KOPT-K1 (cell line): Measurements from ENCODE around the gene PCF11.
A peak's percentile ranks its signal among the peaks of the same experiment; 100 is the strongest.
"Not testable (repeated sequence)": the region's sequence is repeated elsewhere in the genome, so short reads cannot be mapped to it uniquely, and the experiment has no call there.

Experiments
- H3K27ac ChIP-seq: fragments of 200-600 bp; sonication (generic); 2 replicates; pipeline ENCODE4 v1.5.1; 2016; ENCODE audit warnings: antibody characterized with exemption, mild to moderate bottlenecking, low read depth, low read length; ENCODE audit not compliant: poor library complexity, severe bottlenecking
- H3K36me3 ChIP-seq: fragments of 200-600 bp; sonication (generic); 2 replicates; pipeline ENCODE4 v1.5.1; 2017; ENCODE audit warnings: antibody characterized with exemption, mild to moderate bottlenecking, low read length, moderate library complexity; ENCODE audit not compliant: insufficient read depth
- H3K9me3 ChIP-seq: fragments of 200-600 bp; sonication (generic); 2 replicates; pipeline ENCODE4 v1.5.1; 2017; ENCODE audit warnings: antibody characterized with exemption, low read length, mild to moderate bottlenecking; ENCODE audit not compliant: insufficient read depth, poor library complexity, severe bottlenecking

Gene PCF11

DNA sequence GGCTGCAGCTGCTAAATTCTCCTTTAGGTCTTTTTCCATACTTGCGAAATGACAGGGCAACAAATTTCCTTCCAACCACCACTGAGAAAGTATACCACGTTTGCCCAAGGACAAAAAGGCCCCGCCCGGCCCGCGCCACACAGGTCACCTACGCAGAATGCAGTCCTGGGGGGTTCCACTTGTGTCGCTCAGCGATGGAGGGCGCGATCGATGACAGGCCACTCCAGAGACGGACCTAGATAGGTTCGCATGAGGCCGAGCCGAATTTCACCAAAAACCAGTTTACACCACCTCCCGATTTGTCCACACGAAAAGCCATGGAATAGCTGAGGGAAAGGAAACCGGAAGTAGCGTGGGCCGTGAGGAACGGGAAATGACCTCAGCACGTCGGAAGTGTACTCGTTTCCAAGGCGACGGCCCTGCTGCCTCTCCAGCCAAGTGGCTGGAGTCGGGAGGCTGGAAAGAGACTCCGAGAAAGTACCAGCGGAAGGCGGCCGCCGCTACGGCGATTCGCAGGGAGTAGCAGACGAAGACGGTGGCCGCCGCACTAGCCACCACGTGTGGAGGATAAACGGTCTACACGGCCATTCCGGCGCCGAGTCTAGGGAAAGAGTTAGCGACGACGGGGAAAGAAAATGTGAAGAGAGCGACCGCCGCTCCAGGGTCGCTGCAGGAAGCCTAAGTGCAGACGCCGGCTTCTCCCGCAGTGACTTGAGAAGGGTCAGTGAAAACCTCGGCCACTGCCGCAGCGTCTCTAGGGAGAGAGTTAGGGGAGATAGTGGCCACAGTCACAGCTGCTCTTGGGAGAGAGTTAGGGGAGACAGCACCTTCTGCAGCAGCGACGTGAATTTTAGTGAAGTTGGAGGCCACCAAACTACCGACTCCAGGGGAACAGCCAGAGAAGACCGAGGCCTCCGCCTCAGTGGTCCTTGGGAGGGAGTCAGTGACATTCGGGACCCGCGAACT is 36.7 kb downstream of the PCF11 start, which contains the start of gene ANKRD42:
ANKRD42 (plus strand) TSS at position 398 of the 966 bp plus-strand sequence. CDS start 959 bp downstream, outside the sequence.
- H3K9me3 ChIP-seq, result no peaks in the 10 kb centered on the region
- peak within 1 kb of the TSS; percentile 73 for H3K27ac ChIP-seq

DNA sequence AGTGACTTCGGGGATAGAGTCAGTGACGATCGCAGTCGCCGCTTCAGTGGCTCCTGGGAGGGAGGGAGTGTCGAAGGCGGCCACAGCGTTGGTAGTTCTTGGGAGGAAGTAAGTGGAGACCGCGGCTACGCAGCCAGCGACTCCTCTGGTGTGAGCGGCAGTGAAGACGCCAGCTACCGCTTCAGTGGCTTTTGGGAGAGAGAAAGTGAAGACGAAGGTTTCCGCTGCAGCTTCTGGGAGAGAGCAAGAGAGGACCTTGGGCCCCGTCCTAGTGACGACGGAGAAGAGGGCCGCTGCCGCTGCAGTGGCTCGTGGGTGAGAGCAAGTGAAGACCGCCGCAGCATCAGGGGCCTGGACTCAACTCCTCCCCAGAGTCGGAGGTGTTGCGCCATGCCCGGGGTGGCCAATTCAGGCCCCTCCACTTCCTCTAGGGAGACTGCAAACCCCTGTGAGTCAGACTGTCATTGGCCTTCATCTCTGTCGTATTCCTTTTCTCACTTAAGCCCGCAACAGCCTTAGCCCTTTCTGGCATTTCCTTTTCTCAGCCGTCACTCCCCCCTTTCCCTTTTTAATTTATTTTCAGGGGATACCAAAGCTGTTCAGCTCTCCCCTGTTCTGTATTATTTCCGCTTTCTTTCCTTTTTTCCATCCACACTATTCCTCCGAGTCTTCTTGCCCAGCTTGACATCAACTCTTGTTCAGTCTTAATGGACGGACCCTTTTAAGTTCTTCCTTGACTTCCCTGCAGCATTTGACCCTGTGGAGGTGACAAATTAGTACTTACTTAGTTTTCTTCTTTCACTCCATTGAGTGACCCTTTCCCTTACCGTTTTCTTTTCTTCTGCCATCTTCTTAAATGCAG is 37.6 kb downstream of the PCF11 start:
- peaks cover 29% of the 10 kb centered on the region for H3K36me3 ChIP-seq
- H3K9me3 ChIP-seq, result no peaks in the 10 kb centered on the region
- H3K27ac ChIP-seq, result peak overlapping the region; percentile 73

More for the DNA sequence above, 36.7 kb downstream of the PCF11 start, which contains the start of gene ANKRD42:
- peaks cover 37% of the 10 kb centered on the region for H3K36me3 ChIP-seq

DNA sequence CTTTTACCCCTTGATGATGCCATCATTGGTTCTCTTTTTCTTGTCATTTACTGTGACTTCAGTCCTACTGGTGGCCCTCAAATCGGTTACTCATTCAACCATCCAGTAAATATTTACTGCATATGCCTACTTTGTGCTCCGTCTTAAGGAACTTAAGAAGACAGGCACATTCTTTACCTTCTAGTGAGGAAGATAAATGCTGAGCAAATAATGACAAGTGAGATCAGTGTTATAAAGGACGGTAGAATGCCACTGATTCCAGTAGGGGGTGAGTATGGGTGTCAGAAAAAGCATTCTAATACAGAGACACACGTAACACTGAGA is 38.2 kb downstream of the PCF11 start:
- Histone ChIP-seq H3K36me3 (peaks cover 23% of the 10 kb centered on the region), H3K27ac (no peak overlapping the region), H3K9me3 (no peaks in the 10 kb centered on the region)

DNA sequence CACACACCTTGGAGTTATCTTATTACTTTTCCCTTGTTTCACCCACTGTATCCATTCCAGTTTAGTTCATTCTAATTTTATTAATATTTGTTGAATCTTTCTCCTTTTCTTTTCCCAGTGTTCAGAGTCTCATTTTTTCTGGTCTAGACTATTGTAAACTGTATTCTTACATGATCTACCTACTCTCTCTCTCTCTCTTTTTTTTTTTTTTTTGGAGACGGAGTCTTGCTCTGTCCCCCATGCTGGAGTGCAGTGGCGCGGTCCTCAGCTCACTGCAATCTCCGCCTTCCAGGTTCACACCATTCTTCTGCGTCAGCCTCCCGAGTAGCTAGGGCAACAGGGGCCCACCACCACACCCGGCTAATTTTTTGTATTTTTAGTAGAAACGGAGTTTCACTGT is 38.7 kb downstream of the PCF11 start:
- H3K36me3 ChIP-seq, result peaks cover 17% of the 10 kb centered on the region
- no peak overlapping the region for H3K27ac ChIP-seq

DNA sequence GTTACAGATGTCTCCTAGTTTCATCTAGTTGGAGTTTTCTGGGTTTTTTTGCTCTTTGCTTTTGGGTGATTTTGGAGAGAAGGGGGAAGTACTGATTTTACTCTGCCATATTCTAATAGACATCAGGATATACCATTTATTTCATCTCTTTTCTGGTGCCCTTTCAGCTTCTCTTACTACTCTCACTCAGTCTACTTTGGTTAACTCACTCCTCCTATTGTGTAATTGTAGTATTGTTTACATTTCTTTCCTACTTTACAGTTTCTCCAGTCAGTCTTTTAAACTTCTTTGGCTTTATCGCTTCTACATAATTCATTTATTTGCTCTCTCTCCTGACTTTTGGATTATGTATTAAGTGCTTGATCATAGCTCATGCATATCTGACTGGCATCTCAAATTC is 43.1 kb downstream of the PCF11 start:
- Histone ChIP-seq H3K36me3 (no peaks in the 10 kb centered on the region), H3K9me3 (no peaks in the 10 kb centered on the region), H3K27ac (no peak overlapping the region)

More for the DNA sequence above, 38.7 kb downstream of the PCF11 start:
- no peaks in the 10 kb centered on the region for H3K9me3 ChIP-seq

DNA sequence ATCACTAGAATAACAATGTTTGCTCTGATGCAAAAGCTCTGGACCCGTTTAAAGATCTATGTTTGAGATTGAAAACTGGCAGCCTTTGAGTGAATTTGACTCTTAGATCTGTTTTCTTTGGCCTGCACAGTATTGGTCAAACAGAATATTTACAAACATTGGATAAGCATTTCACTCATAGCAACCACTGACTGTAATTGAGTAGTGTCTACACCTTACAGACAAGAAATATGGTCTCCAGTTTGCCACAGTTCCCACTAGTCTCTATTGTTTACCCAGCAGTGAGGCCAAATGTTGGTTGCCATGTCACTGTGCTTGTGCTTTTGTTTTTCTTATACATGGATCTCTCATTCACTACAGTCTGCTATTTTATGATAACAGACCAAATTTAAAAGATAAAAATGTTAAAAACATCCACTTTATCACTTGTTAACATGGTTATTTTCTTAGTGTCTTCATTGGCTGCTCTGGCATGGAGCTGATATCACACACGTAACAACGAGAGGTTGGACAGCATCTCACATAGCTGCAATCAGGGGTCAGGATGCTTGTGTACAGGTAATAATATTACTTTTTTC is 48.8 kb downstream of the PCF11 start:
- H3K9me3 ChIP-seq, result no peaks in the 10 kb centered on the region
- no peaks in the 10 kb centered on the region for H3K36me3 ChIP-seq
- no peak overlapping the region for H3K27ac ChIP-seq

DNA sequence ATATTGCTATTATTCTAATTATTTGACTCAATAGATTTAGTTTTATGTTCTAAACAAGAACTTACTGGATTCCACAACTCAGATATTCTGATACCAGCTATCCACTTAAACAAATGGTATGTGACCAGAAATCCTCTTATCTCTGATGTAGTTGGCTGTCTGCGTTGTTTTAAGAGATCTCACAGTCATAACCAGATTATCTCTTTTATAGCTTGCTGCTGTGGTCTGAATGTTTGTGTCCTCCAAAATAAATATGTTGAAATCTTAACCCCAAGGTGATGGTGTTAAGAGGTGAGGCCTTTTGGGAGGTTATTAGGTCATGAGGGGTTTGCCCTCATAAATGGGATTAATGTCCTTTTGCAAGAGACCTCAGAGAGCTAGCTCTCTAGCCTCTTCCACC is 49.3 kb downstream of the PCF11 start:
- H3K36me3 ChIP-seq, result no peaks in the 10 kb centered on the region
- no peaks in the 10 kb centered on the region for H3K9me3 ChIP-seq
- H3K27ac ChIP-seq, result no peak overlapping the region

DNA sequence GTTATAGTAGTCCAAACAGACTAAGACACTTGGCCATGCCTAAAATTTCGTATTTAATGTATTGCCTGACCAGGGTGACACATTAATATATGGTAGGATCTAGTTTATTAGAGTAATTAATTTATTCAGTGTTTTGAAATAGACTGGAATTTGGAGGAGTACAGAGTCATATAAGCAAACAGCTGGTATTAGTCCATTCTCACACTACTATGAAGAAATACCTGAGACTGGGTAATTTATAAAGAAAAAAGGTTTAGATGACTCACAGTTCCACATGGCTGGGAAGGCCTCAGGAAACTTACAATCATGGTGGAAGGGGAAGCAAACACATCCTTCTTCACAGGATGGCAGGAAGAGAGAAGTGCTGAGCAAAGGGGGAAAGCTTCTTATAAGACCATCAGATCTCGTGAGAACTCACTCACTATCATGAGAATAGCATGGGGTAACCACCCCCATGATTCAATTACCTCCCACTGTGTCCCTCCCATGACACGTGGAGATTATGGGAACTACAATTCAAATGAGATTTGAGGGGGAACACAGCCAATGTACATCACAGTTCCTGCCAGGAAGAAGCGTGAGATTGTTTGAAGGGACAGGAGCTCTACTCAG is 49.9 kb downstream of the PCF11 start:
- H3K27ac ChIP-seq, H3K36me3 ChIP-seq, H3K9me3 ChIP-seq: not testable (repeated sequence)

DNA sequence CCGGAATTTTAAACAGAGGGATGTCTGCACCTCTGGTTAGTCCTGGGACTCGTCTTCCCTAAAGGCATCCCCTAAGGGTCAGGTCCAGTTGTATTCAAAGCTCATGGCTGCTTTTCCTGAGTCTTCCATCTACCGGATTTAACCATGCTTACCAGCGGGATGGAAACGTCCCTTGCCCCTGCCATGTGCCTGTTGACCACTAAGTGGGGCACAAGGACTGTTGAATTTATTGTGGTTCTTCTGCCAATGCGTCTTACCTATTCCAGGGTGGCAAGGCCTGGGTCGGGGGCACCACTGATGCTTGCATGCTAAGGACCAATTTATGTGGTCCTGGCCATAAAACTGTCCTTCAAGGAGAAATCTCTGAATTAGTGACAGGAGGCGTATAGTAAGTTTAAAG is 62.2 kb downstream of the PCF11 start:
- H3K36me3 ChIP-seq, result no peaks in the 10 kb centered on the region
- no peak overlapping the region for H3K27ac ChIP-seq
- no peaks in the 10 kb centered on the region for H3K9me3 ChIP-seq

DNA sequence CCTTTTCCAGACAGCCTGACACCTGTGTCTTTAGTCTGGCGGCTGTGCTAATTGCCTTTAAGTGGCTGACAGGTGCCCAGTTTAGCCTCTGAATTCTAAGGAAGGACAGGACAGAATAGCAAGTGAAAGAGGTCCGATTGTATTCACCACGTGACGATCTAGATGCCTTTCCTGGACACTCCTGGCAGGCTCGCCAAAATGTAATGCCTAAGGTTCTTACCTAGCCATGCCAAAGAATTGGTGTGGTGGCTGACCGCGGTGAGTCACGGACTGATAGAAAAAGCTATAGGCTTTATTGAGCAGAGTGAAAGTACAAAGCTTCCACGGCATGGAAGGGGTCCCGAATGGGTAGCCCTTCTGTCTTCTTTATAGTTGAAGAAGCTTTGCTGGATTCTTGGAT is 63.3 kb downstream of the PCF11 start:
- Histone ChIP-seq H3K27ac (no peak overlapping the region), H3K36me3 (no peaks in the 10 kb centered on the region), H3K9me3 (no peaks in the 10 kb centered on the region)

DNA sequence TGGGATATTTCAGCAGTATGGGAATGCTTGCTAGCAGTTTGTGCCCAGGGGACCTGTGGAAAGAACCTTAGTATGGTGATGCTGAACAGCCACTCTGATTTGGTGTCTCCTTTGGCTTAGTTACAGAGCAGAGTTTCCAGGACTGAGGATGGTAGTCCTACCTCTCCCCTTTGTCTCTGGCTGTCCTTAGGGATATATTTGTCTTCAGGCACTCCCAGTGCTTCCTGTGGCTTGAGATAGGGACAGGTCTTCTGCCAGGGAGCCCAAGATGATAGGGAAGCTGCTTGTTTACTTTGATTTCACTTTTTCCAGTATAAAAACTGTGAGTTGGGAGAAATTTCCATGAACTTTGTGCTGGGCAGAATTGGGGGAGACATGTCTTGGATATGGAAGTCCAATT is 64.8 kb downstream of the PCF11 start:
- H3K9me3 ChIP-seq, result no peaks in the 10 kb centered on the region
- H3K27ac ChIP-seq, result no peak overlapping the region
- H3K36me3 ChIP-seq, result no peaks in the 10 kb centered on the region

DNA sequence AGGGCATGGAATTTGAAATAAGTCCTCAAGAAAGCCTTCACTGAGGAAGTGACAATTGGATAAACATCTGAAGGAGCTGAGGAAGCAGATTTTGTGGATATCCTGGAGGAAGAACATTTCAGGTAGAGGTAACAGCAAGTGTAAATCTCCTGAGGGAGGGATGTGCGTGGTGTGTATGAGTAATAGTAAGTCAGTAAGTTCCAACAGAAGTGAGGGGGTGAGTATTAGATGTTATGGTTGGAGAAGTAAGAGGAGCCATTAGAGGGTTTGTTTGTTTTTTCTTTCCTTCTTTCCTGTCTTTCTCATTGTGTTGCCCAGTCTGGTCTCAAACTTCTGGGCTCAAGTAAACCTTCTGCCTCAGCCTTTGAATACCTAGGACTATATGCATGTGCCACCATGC is 65.6 kb downstream of the PCF11 start:
- Histone ChIP-seq H3K9me3 (no peaks in the 10 kb centered on the region), H3K36me3 (no peaks in the 10 kb centered on the region), H3K27ac (no peak overlapping the region)

DNA sequence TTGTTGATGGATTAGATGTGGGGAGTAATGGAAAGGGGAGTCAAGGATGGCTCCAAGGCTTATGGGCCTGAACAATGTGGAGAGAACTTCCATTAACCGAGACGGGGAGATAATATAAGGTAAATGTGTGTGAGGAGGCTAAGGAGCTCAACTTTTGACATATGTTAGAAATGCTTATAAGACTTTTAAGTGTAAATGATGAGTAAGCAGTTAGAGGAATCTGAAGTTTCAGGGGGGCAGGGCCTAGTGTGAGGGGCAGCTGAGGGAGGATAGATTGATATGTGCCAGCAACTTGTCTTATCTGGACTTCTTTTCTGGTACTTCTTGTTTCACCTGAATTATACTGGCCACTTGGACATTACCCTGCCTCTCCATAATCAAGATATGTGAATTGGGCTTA is 66.5 kb downstream of the PCF11 start:
- Histone ChIP-seq H3K27ac (no peak overlapping the region), H3K36me3 (no peaks in the 10 kb centered on the region), H3K9me3 (no peaks in the 10 kb centered on the region)

DNA sequence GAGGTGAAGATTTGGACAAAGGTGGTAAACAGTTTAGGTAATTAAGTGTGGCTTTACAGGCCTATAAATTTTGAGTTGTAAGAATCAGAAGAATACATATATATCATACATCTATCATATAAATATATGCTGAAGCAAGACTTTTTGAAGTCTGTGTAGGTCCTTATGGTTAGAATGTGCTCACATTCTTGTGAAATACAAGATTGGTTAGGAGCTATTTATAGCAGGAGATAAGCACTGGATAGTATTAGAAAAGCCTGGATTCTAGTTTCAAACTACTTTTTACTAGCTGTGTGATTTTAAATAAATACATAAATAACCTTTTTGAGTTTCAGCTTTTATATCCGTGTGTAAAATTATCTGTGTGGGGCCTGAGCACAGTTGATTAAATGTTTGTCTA is 78.9 kb downstream of the PCF11 start:
- Histone ChIP-seq H3K27ac (no peak overlapping the region), H3K9me3 (no peaks in the 10 kb centered on the region), H3K36me3 (no peaks in the 10 kb centered on the region)
